Stimulated activated CD4-positive, alpha-beta T cell treated with anti-CD3 and anti-CD28 coated beads, Interleukin-12 subunit alpha, Interleukin-12 subunit beta, amount 100 ng/mL, for 48 hours (primary cell): Measurements from ENCODE around the gene PLXNA3.

Experiments
- DNase-seq, 3 donors: peaks; one replicate each; pipeline ENCODE4 v3.0.0-alpha.2; 2020; ENCODE audit warnings: low read depth in 2 of 3, low spot score in 1 of 3

Gene PLXNA3

DNA sequence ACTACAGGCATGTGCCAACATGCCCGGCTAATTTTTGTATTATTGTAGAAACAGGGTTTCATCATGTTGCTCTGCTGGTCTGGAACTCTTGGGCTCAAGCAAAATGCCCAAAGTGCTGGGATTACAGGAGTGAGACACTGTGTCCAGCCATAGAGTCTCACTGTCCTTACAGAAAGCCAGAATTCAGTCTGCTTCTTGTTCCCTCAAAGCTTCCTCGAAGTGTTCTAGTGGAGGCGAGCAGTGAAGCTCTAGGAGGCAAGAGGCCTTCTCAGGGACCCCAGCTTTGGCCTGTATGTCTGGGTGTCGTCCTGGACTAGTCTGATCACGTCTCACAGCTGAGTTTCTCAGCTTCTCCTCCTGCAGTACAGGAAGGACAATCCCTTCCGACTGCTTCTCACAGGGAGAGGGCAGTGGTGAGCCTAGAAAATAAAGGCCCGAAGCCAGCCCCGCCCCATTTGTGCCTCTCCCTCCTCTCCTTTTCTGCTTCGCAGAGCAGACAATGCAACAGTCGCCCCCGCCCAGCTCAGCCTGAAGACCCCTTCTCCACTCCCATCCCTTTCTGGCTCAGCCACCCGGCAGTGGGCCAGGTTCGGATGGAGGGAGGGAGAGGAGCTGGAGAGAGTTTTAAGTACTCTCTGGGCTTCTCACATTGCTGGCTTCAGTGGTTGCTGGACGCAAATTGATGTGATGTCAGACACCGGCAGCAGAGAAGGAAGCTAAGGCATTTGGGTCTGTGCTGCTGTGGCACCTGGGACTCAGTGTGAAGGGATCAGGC is 69.0 kb downstream of the PLXNA3 start:
- peak in 2 of 3 donors; percentile 48 to 51 for DNase-seq
